Retinal pigment epithelial cell (primary cell): ENCODE data around the gene PLCB4.

Source experiments
- DNase-seq: peaks from one replicate; pipeline ENCODE4 v3.0.0-alpha.2; 2010; ENCODE audit warnings: low read depth
- H3K4me3 ChIP-seq: 2 replicates; pipeline ENCODE4 v1.5.1; 2011; ENCODE audit warnings: mild to moderate bottlenecking, low read length, control low read depth, moderate library complexity
- CTCF ChIP-seq: conservative IDR thresholded peaks from 2 replicates; pipeline ENCODE4 v1.5.1; 2011; ENCODE audit warnings: low read depth, low read length, control low read depth, inconsistent platforms

The PLCB4 gene

GRCh38 chr20:9353916-9354276 is 285.0 kb downstream of the PLCB4 start:
- no peak for DNase-seq
- no peak for TF ChIP-seq CTCF
- H3K4me3 ChIP-seq: no peak overlapping the region

GRCh38 chr20:9354579-9354978 is 285.7 kb downstream of the PLCB4 start:
- H3K4me3 ChIP-seq: no peak overlapping the region
- DNase-seq: no peak
- peak; percentile 33 for TF ChIP-seq CTCF

- H3K4me3 ChIP-seq: no peak overlapping the region
- no peak for TF ChIP-seq CTCF
- DNase-seq: no peak
These were observed 289.1 kb downstream of the PLCB4 start for GRCh38 chr20:9358001-9358400.

- DNase-seq: no peak
These were observed 290.8 kb downstream of the PLCB4 start for GRCh38 chr20:9359561-9360308.

GRCh38 chr20:9360431-9360830 is 291.5 kb downstream of the PLCB4 start:
- DNase-seq: no peak
- TF ChIP-seq CTCF: no peak
- no peak overlapping the region for H3K4me3 ChIP-seq

More at GRCh38 chr20:9359561-9360308, 290.8 kb downstream of the PLCB4 start:
- TF ChIP-seq CTCF: peak; percentile 51
- H3K4me3 ChIP-seq: no peak overlapping the region

GRCh38 chr20:9363673-9364072 is 294.8 kb downstream of the PLCB4 start:
- TF ChIP-seq CTCF: no peak
- H3K4me3 ChIP-seq: no peak overlapping the region
- DNase-seq: no peak

- no peak for DNase-seq
- TF ChIP-seq CTCF: no peak
- H3K4me3 ChIP-seq: no peak overlapping the region
These were observed 298.4 kb downstream of the PLCB4 start for GRCh38 chr20:9367328-9367727.
